PFSK-1 (cell line): Measurements from ENCODE around the gene RPL29.

ENCODE experiments used
- FOXP2 ChIP-seq: optimal IDR thresholded peaks from 2 replicates; pipeline ENCODE3; 2011; ENCODE audit warnings: borderline replicate concordance, control low read depth, inconsistent platforms; ENCODE audit not compliant: insufficient read depth; ENCODE audit errors: extremely low read length, extremely low read depth
- POLR2AphosphoS5 ChIP-seq: IDR thresholded peaks from 2 replicates; pipeline ENCODE4 v1.6.1; 2012; ENCODE audit warnings: low read depth, mild to moderate bottlenecking, control low read depth, low read length, moderate library complexity
- REST ChIP-seq, 2 experiments: IDR thresholded peaks; 2 replicates each; pipeline versions ENCODE4 v1.6.1 to v1.8.0; 2011 to 2012; ENCODE audit warnings: low read depth in 2 of 2, low read length in 2 of 2, control low read depth in 1 of 2, inconsistent platforms in 1 of 2, mild to moderate bottlenecking in 1 of 2, moderate library complexity in 1 of 2; ENCODE audit not compliant: insufficient read depth in 1 of 2
- SIN3A ChIP-seq: IDR thresholded peaks from 2 replicates; pipeline ENCODE4 v1.6.1; 2012; ENCODE audit warnings: mild to moderate bottlenecking, low read length, moderate library complexity, borderline replicate concordance; ENCODE audit not compliant: insufficient read depth
- TAF1 ChIP-seq: IDR thresholded peaks from 2 replicates; pipeline ENCODE4 v1.6.1; 2012; ENCODE audit warnings: low read length, control low read depth, borderline replicate concordance; ENCODE audit not compliant: insufficient read depth

RPL29 gene

GRCh38 chr3:51999846-52000245 is 4.2 kb upstream of the RPL29 start:
- no peak for TF ChIP-seq SIN3A
- no peak for TF ChIP-seq TAF1

GRCh38 chr3:51998774-51999173 is 3.1 kb upstream of the RPL29 start:
- TF ChIP-seq FOXP2 (no peak), TAF1 (no peak), REST (IDR thresholded peaks at IDR 0.05; ENCODE audit: insufficient read depth in 1 of 2, low read depth in 2 of 2, low read length in 2 of 2) (no peak), POLR2AphosphoS5 (no peak)

DNA sequence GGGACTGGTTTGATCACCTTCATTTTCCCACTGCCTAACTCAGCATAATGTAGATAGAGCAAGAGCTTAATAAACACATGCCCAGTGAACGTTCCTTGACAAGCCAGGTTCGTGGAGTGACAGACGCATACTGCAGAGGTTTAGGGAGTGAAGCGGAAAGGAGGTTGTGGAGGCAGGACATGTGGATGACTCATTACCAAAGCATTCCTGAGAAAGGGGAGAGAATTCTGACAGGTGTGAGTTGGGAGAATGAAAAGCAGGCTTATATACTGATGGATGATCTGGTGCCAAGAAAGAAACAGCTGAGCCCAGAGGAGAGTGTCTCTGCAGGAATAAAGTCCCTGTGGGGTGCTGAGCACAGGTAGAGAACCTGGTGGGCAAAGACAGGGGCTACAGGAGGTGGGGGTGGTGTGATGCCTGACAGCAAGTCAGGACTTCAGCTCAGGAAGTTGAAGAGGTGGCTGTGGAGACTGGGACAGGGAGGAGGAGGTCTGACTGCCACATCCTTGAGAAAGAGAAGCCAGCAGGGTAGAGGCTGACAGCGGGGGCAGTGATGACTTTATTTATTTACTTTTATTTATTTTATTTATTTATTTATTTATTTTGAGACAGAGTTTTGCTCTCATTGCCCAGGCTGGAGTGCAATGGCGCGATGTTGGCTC is 2.4 kb upstream of the RPL29 start:
- TF ChIP-seq POLR2AphosphoS5 = no peak
- TF ChIP-seq FOXP2 = no peak
- TF ChIP-seq SIN3A = no peak
- no peak for TF ChIP-seq TAF1
- no peak for TF ChIP-seq REST (IDR thresholded peaks at IDR 0.05; ENCODE audit: insufficient read depth in 1 of 2, low read depth in 2 of 2, low read length in 2 of 2)

- TF ChIP-seq TAF1 (no peak), FOXP2 (no peak), REST (IDR thresholded peaks at IDR 0.05; ENCODE audit: insufficient read depth in 1 of 2, low read depth in 2 of 2, low read length in 2 of 2) (no peak), SIN3A (no peak), POLR2AphosphoS5 (no peak)
These were observed 1.5 kb upstream of the RPL29 start for GRCh38 chr3:51997172-51997571.

- TF ChIP-seq TAF1 = no peak
- TF ChIP-seq POLR2AphosphoS5 = 0 out of 2 replicates have a peak, but pooled peaks have one; percentile 4
These were observed 1.2 kb downstream of the RPL29 start for GRCh38 chr3:51994530-51994929.

- TF ChIP-seq POLR2AphosphoS5 (peak; percentile 72), REST (IDR thresholded peaks at IDR 0.05; ENCODE audit: insufficient read depth in 1 of 2, low read depth in 2 of 2, low read length in 2 of 2) (no peak)
These were observed 3.5 kb downstream of the RPL29 start for GRCh38 chr3:51992017-51992682.
